Neural crest cell (in vitro differentiated cells): ENCODE results near the gene SGCE. TPM values are rescaled to one million over a fixed set of nuclear protein-coding genes. Genes with fewer than 3 reads are reported as not detected.

Experiments used
- DNase-seq: peaks from one replicate; pipeline ENCODE4 v3.0.0; 2021; ENCODE audit warnings: low read depth, mixed read lengths, low spot score
- H3K27ac Mint-ChIP-seq: one replicate; pipeline ENCODE4 v1.8.0; 2021; ENCODE audit warnings: mild to moderate bottlenecking, mixed read lengths; ENCODE audit not compliant: unreplicated experiment
- H3K27me3 Mint-ChIP-seq: 2 replicates; pipeline ENCODE4 v1.8.0; 2021; ENCODE audit warnings: low read depth, mild to moderate bottlenecking, mixed read lengths
- H3K36me3 Mint-ChIP-seq: 2 replicates; pipeline ENCODE4 v1.8.0; 2021; ENCODE audit warnings: low read depth, mild to moderate bottlenecking, mixed read lengths
- H3K4me1 Mint-ChIP-seq: 2 replicates; pipeline ENCODE4 v1.8.0; 2021; ENCODE audit warnings: mixed read lengths
- H3K4me3 Mint-ChIP-seq: one replicate; pipeline ENCODE4 v1.8.0; 2021; ENCODE audit warnings: mild to moderate bottlenecking, mixed read lengths
- H3K9me3 Mint-ChIP-seq: 2 replicates; pipeline ENCODE4 v1.8.0; 2021; ENCODE audit warnings: mixed read lengths
- total RNA-seq: library from RNA; stranded (reverse); gene quantifications from 2 replicates; pipeline ENCODE4 v1.2.1, GENCODE V29; 2021
- TF ChIP-seq, protein P1 (sequence below): fragments of 200-600 bp; sonication (generic); conservative IDR thresholded peaks from 2 replicates; pipeline ENCODE4 v1.5.0; 2021; ENCODE audit warnings: antibody characterized with exemption, mild to moderate bottlenecking

SGCE gene
- total RNA-seq, 1 donor from 2014 or later: 44.9 TPM

DNA sequence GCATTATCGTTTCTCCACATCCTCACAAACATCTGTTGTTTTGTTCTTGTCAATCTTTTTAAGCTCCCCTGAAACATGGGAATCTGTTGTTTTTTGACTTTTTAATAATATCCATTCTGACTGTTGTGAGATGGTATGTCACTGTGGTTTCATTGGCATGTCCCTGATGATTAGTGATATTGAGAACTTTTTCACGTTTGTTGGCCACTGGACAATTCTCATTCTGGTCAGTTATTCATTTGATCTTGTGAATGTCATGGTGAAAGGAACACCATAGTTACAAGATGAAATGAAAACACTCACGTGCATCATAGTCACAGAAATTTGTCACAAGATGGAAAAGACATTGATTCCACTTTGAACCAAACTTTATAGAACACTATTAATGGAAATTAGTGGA, 20.5 kb upstream of the SGCE start:
- H3K27ac Mint-ChIP-seq: no peak overlapping the region
- H3K36me3 Mint-ChIP-seq: peaks cover 2% of the 10 kb centered on the region
- H3K4me3 Mint-ChIP-seq: no peak overlapping the region
- no peaks in the 10 kb centered on the region for H3K27me3 Mint-ChIP-seq
- H3K9me3 Mint-ChIP-seq: peaks cover 6% of the 10 kb centered on the region
- TF ChIP-seq, protein P1, sequence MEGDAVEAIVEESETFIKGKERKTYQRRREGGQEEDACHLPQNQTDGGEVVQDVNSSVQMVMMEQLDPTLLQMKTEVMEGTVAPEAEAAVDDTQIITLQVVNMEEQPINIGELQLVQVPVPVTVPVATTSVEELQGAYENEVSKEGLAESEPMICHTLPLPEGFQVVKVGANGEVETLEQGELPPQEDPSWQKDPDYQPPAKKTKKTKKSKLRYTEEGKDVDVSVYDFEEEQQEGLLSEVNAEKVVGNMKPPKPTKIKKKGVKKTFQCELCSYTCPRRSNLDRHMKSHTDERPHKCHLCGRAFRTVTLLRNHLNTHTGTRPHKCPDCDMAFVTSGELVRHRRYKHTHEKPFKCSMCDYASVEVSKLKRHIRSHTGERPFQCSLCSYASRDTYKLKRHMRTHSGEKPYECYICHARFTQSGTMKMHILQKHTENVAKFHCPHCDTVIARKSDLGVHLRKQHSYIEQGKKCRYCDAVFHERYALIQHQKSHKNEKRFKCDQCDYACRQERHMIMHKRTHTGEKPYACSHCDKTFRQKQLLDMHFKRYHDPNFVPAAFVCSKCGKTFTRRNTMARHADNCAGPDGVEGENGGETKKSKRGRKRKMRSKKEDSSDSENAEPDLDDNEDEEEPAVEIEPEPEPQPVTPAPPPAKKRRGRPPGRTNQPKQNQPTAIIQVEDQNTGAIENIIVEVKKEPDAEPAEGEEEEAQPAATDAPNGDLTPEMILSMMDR: no peak
- no peak for DNase-seq
- peaks cover 8% of the 10 kb centered on the region for H3K4me1 Mint-ChIP-seq

DNA sequence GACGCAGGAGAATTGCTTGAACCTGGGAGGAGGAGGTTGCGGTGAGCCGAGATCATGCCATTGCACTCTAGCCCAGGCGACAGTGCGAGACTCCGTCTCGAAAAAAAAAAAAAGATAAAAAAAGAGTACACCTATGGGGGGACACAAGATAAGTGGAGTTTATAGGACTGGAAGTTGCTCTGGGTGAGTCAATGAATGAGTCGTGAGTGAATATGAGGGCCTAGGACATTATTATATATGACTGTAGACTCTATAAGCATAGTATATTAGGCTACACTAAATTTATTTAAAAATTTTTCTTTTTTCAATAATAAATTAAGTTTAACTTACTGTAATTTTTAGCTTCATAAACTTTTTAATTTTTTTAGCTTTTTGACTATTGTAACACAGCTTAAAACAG, 19.4 kb upstream of the SGCE start:
- H3K36me3 Mint-ChIP-seq: no peaks in the 10 kb centered on the region
- no peak overlapping the region for H3K4me3 Mint-ChIP-seq
- DNase-seq: no peak
- H3K27me3 Mint-ChIP-seq: no peaks in the 10 kb centered on the region
- TF ChIP-seq, protein P1: no peak
- no peak overlapping the region for H3K27ac Mint-ChIP-seq
- H3K4me1 Mint-ChIP-seq: peaks cover 8% of the 10 kb centered on the region
- peaks cover 3% of the 10 kb centered on the region for H3K9me3 Mint-ChIP-seq

- Mint-ChIP-seq H3K27me3 (no peaks in the 10 kb centered on the region), H3K4me1 (no peaks in the 10 kb centered on the region), H3K36me3 (peaks cover 2% of the 10 kb centered on the region), H3K27ac (no peak overlapping the region), H3K4me3 (no peak overlapping the region), H3K9me3 (peaks cover 3% of the 10 kb centered on the region)
- TF ChIP-seq, protein P1: no peak
- no peak for DNase-seq
Observed at GRCh38 chr7:94671444-94672235, 15.7 kb upstream of the SGCE start.

- no peak for DNase-seq
- Mint-ChIP-seq H3K9me3 (peaks cover under 1% of the 10 kb centered on the region), H3K27ac (peak overlapping the region; percentile 43), H3K4me3 (no peak overlapping the region), H3K4me1 (no peaks in the 10 kb centered on the region), H3K36me3 (peaks cover 15% of the 10 kb centered on the region), H3K27me3 (no peaks in the 10 kb centered on the region)
- TF ChIP-seq, protein P1: no peak
Observed at GRCh38 chr7:94669773-94670495, 14.0 kb upstream of the SGCE start.

GRCh38 chr7:94666879-94667587, 11.1 kb upstream of the SGCE start:
- Mint-ChIP-seq H3K4me3 (no peak overlapping the region), H3K27ac (no peak overlapping the region), H3K4me1 (no peaks in the 10 kb centered on the region), H3K9me3 (peaks cover 6% of the 10 kb centered on the region), H3K27me3 (no peaks in the 10 kb centered on the region), H3K36me3 (peaks cover 33% of the 10 kb centered on the region)
- TF ChIP-seq, protein P1: no peak
- no peak for DNase-seq
